ENCODE measurements around the gene TMEM222. TPM values are rescaled to one million over a fixed set of nuclear protein-coding genes. Genes with fewer than 3 reads are reported as not detected.
A peak's percentile ranks its signal among the peaks of the same experiment; 100 is the strongest.

The TMEM222 gene
- total and polyA plus RNA-seq, 10 of the 15 experiments (the other 5 are each of a cell fraction or from before 2014, with no cell fraction given): 3.8 to 43.5 (median 35.4) TPM

GRCh38 chr1:27358928-27359313 is 37.0 kb downstream of the TMEM222 start:
- Histone ChIP-seq H3K4me1 (ENCODE audit: control insufficient read depth, insufficient read depth, low read length) (peaks cover 13% of the 10 kb centered on the region), H3K79me2 (ENCODE audit: control insufficient read depth, insufficient read depth, low read length) (no peaks in the 10 kb centered on the region), H4K20me1 (ENCODE audit: control insufficient read depth, insufficient read depth) (no peaks in the 10 kb centered on the region), H3K36me3 (ENCODE audit: control insufficient read depth in 2 of 2, insufficient read depth in 2 of 2, low read length in 1 of 2) (no peaks in the 10 kb centered on the region), H3K9me3 (replicated peaks; ENCODE audit: control insufficient read depth, insufficient read depth, low read length) (no peaks in the 10 kb centered on the region), H2AFZ (ENCODE audit: control insufficient read depth, low read depth, low read length) (no peak overlapping the region), H3K27ac (ENCODE audit: control insufficient read depth, insufficient read depth) (no peak overlapping the region), H3K27me3 (replicated peaks in 1 of 2; ENCODE audit: control insufficient read depth in 2 of 2, insufficient read depth in 2 of 2, low read length in 1 of 2) (no peaks in the 10 kb centered on the region; a peak in 1 of 4 replicates), H3K4me2 (ENCODE audit: control insufficient read depth, insufficient read depth) (no peak overlapping the region; the same call in 1 of the 2 replicates), H3K9ac (ENCODE audit: control insufficient read depth, insufficient read depth, low read length) (no peak overlapping the region), H3K4me3 (no peak overlapping the region)
- DNase-seq (ENCODE audit: low read depth, low spot score) (no peak), ATAC-seq (no peak), FAIRE-seq (no peak)
- BruUV-seq (replicated peaks): no TSS peak
- ChIA-PET POLR2A (no interaction called here), CTCF (interaction anchor here (0.9 to 8.7 kb wide), 9 partner anchors 8 to 247 kb away, joined by 3 to 126 read pairs (median 9); partner anchors contain the start of genes AHDC1, CD164L2, GPR3 and MAP3K6), SMC1A (ENCODE audit: uncharacterized antibody, unreplicated experiment) (interaction anchor here (1.0 to 2.0 kb wide), 3 partner anchors 26 to 36 kb away, joined by 3 to 6 read pairs (median 4); no protein-coding TSS in a partner anchor), RAD21 (ENCODE audit: unreplicated experiment) (interaction anchor here (1.1 to 3.1 kb wide), 2 partner anchors 28 to 36 kb away, joined by 4 to 16 read pairs; no protein-coding TSS in a partner anchor)
- in situ Hi-C loops (cut with MboI): no loop called here
- WGBS (ENCODE audit: insufficient coverage, insufficient replicate concordance, low lambda C conversion rate, missing lambda C conversion rate): 91% methylated on average over 5 of the region's 5 CpGs
- no peak for TF ChIP-seq CREM (IDR thresholded peaks at IDR 0.05; ENCODE audit: low read depth)
- no peak for TF ChIP-seq MEF2A (IDR thresholded peaks at IDR 0.05; ENCODE audit: insufficient read depth, low read depth, low read length)
- no peak for TF ChIP-seq ELK1 (IDR thresholded peaks at IDR 0.05; ENCODE audit: low read depth, low read length)
- intact Hi-C loops (cut with micrococcal nuclease; ENCODE audit: unreplicated experiment): no loop called here

- Histone ChIP-seq H4K20me1 (ENCODE audit: control insufficient read depth, insufficient read depth) (no peaks in the 10 kb centered on the region), H3K4me2 (ENCODE audit: control insufficient read depth, insufficient read depth) (peak overlapping the region; percentile 98), H3K4me1 (ENCODE audit: control insufficient read depth, insufficient read depth, low read length) (peaks cover 13% of the 10 kb centered on the region), H3K9ac (ENCODE audit: control insufficient read depth, insufficient read depth, low read length) (no peak overlapping the region), H3K79me2 (ENCODE audit: control insufficient read depth, insufficient read depth, low read length) (no peaks in the 10 kb centered on the region), H3K9me3 (replicated peaks; ENCODE audit: control insufficient read depth, insufficient read depth, low read length) (no peaks in the 10 kb centered on the region), H3K27me3 (replicated peaks in 1 of 2; ENCODE audit: control insufficient read depth in 2 of 2, insufficient read depth in 2 of 2, low read length in 1 of 2) (no peaks in the 10 kb centered on the region; a peak in 1 of 4 replicates), H2AFZ (ENCODE audit: control insufficient read depth, low read depth, low read length) (peak overlapping the region; percentile 72; the same call in 1 of the 2 replicates), H3K4me3 (peak overlapping the region; percentile 57; the same call in 1 of the 2 replicates), H3K36me3 (ENCODE audit: control insufficient read depth in 2 of 2, insufficient read depth in 2 of 2, low read length in 1 of 2) (no peaks in the 10 kb centered on the region), H3K27ac (ENCODE audit: control insufficient read depth, insufficient read depth) (no peak overlapping the region)
- RAD21 ChIA-PET (ENCODE audit: unreplicated experiment): interaction anchor here (1.0 to 1.1 kb wide), 2 partner anchors 28 to 35 kb away, joined by 4 to 6 read pairs; no protein-coding TSS in a partner anchor
- DNase-seq (ENCODE audit: low read depth, low spot score) (no peak), FAIRE-seq (peak; percentile 66), ATAC-seq (peak; percentile 22)
- WGBS (ENCODE audit: insufficient coverage, insufficient replicate concordance, low lambda C conversion rate, missing lambda C conversion rate): 31% methylated on average over 9 of the region's 9 CpGs
- CTCF ChIA-PET: interaction anchor here (0.6 to 8.7 kb wide), 7 partner anchors 11 to 635 kb away, joined by 3 to 126 read pairs (median 4); partner anchors contain the start of genes AHDC1, CD164L2 and GPR3
- POLR2A ChIA-PET: no interaction called here
- in situ Hi-C loops (cut with MboI) (no loop called here), intact Hi-C loops (cut with micrococcal nuclease; ENCODE audit: unreplicated experiment) (no loop called here)
- SMC1A ChIA-PET (ENCODE audit: uncharacterized antibody, unreplicated experiment): no interaction called here
- BruUV-seq (replicated peaks): no TSS peak
- TF ChIP-seq BACH1 (IDR thresholded peaks at IDR 0.05; ENCODE audit: borderline replicate concordance) (no peak), KAT2A (conservative IDR thresholded peaks at IDR 0.05; ENCODE audit: control insufficient read depth, low read depth, low read length) (no peak), EGR1 (IDR thresholded peaks at IDR 0.05; ENCODE audit: borderline replicate concordance in 1 of 2, low read depth in 2 of 2, low read length in 2 of 2) (no peak), LARP7 (IDR thresholded peaks at IDR 0.05) (no peak), ZNF622 (IDR thresholded peaks at IDR 0.05) (no peak), NRF1 (conservative IDR thresholded peaks at IDR 0.05; ENCODE audit: low read depth, low read length) (no peak), HDAC6 (IDR thresholded peaks at IDR 0.05; ENCODE audit: unreplicated experiment) (no peak), SMARCA5 (IDR thresholded peaks at IDR 0.05) (no peak), SUPT20H (IDR thresholded peaks at IDR 0.05; ENCODE audit: borderline replicate concordance, control insufficient read depth, low read depth, low read length) (no peak), CBX5 (IDR thresholded peaks at IDR 0.05; ENCODE audit: low read depth) (no peak), PML (IDR thresholded peaks at IDR 0.05; ENCODE audit: low read length) (no peak), DPF2 (IDR thresholded peaks at IDR 0.05) (0 out of 2 replicates have a peak, but pooled peaks have one; percentile 13), MYB (IDR thresholded peaks at IDR 0.05; ENCODE audit: borderline replicate concordance, low read depth, low read length) (no peak), RUNX3 (IDR thresholded peaks at IDR 0.05; ENCODE audit: low read length) (peak; percentile 43; the same call in 1 of the 2 replicates), TCF12 (IDR thresholded peaks at IDR 0.05; ENCODE audit: low read depth, low read length) (no peak)
Measured at GRCh38 chr1:27359822-27360158, 37.8 kb downstream of the TMEM222 start.

Measured in GM12878 (cell line).